ENCODE results near the gene GJB2. TPM values are rescaled to one million over a fixed set of nuclear protein-coding genes. Genes with fewer than 3 reads are reported as not detected.

GJB2 gene
- total and polyA plus RNA-seq, 2 of the 8 experiments (the other 6 are each of a cell fraction or from before 2014, with no cell fraction given) = 0.20 to 0.21 TPM

GRCh38 chr13:20221772-20222171, 29.0 kb upstream of the GJB2 start:
- Histone ChIP-seq H3K9me3 (ENCODE audit: insufficient read depth in 2 of 2, low read depth in 1 of 2, low read length in 1 of 2) (no peaks in the 10 kb centered on the region), H4K20me1 (replicated peaks in 1 of 2; ENCODE audit: control insufficient read depth in 1 of 2, insufficient read depth in 2 of 2, low read length in 2 of 2) (no peaks in the 10 kb centered on the region), H3K27ac (ENCODE audit: low read depth, low read length) (no peak overlapping the region), H3K4me3 (ENCODE audit: extremely low read depth in 1 of 4, insufficient read depth in 2 of 4, low read depth in 3 of 4, low read length in 4 of 4) (no peak overlapping the region), H2BK20ac (ENCODE audit: low read length) (no peak overlapping the region), H2BK5ac (ENCODE audit: low read depth, low read length) (no peak overlapping the region), H2AFZ (ENCODE audit: low read length) (no peak overlapping the region), H3K23me2 (ENCODE audit: low read depth, low read length) (no peaks in the 10 kb centered on the region), H3K18ac (ENCODE audit: extremely low read depth, low read length) (no peak overlapping the region), H3K27me3 (replicated peaks in 1 of 4; ENCODE audit: control insufficient read depth in 3 of 4, extremely low read depth in 1 of 4, insufficient read depth in 3 of 4, low read length in 3 of 4) (peaks cover 0 to 3% (median 0%) of the 10 kb centered on the region in 4 experiments; a peak in 1 of 7 replicates), H3K79me2 (ENCODE audit: control insufficient read depth in 1 of 2, insufficient read depth in 2 of 2, low read length in 2 of 2) (no peaks in the 10 kb centered on the region), H3K9ac (replicated peaks in 1 of 4; ENCODE audit: extremely low read depth in 1 of 4, low read depth in 3 of 4, low read length in 3 of 4) (no peak overlapping the region), H4K5ac (ENCODE audit: insufficient read length, low read depth, low read length) (no peak overlapping the region), H4K91ac (replicated peaks; ENCODE audit: insufficient read length, low read length) (no peak overlapping the region), H2BK120ac (replicated peaks; ENCODE audit: low read depth, low read length) (no peak overlapping the region), H4K8ac (ENCODE audit: extremely low read depth, insufficient read depth, low read length) (no peak overlapping the region), H3K4me2 (ENCODE audit: insufficient read depth in 1 of 2, low read depth in 2 of 2, low read length in 2 of 2) (no peak overlapping the region), H3K4me1 (replicated peaks in 1 of 4; ENCODE audit: control insufficient read depth in 3 of 4, insufficient read depth in 4 of 4, low read length in 3 of 4) (no peaks in the 10 kb centered on the region), H3K4ac (replicated peaks; ENCODE audit: insufficient read length, low read depth, low read length) (no peak overlapping the region), H2BK15ac (ENCODE audit: low read length) (no peak overlapping the region), H3K79me1 (ENCODE audit: low read depth, low read length) (no peaks in the 10 kb centered on the region), H3K14ac (ENCODE audit: insufficient read length) (no peak overlapping the region), H3K23ac (ENCODE audit: insufficient read length) (no peak overlapping the region), H3K56ac (replicated peaks; ENCODE audit: insufficient read length, low read depth, low read length) (no peak overlapping the region), H2BK12ac (ENCODE audit: low read depth, low read length) (no peak overlapping the region), H3K36me3 (ENCODE audit: control insufficient read depth in 2 of 4, insufficient read depth in 4 of 4, low read length in 3 of 4) (no peaks in the 10 kb centered on the region), H2AK5ac (ENCODE audit: low read depth, low read length) (no peak overlapping the region)
- no peak for DNase-seq (ENCODE audit: low read depth in 1 of 2, low spot score in 2 of 2)
- 87% methylated on average over 6 of the region's 6 CpGs; no CpG with 5 or more reads in 1 of the 2 experiments for WGBS, 2 experiments (ENCODE audit: extremely low coverage in 1 of 2, insufficient coverage in 1 of 2, insufficient read length in 1 of 2, insufficient replicate concordance in 2 of 2, low coverage in 1 of 2, low lambda C conversion rate in 2 of 2, missing lambda C conversion rate in 1 of 2)
- CTCF ChIA-PET (ENCODE audit: partially characterized antibody) = no interaction called here
- FAIRE-seq = no peak
- POLR2A ChIA-PET (ENCODE audit: partially characterized antibody) = no interaction called here
- TF ChIP-seq SRF (IDR thresholded peaks at IDR 0.05; ENCODE audit: low read depth, low read length) (no peak), HDAC2 (IDR thresholded peaks at IDR 0.05; ENCODE audit: borderline replicate concordance in 1 of 2, low read depth in 2 of 2, low read length in 2 of 2) (no peak), POU5F1 (IDR thresholded peaks at IDR 0.05; ENCODE audit: low read depth, low read length) (no peak), ATF2 (IDR thresholded peaks at IDR 0.05; ENCODE audit: low read length) (no peak), CBX8 (IDR thresholded peaks at IDR 0.05; ENCODE audit: borderline replicate concordance, low read depth, low read length) (no peak), SIRT6 (IDR thresholded peaks at IDR 0.05; ENCODE audit: low read length) (no peak), PHF8 (conservative IDR thresholded peaks at IDR 0.05; ENCODE audit: low read depth, low read length) (no peak), SP1 (IDR thresholded peaks at IDR 0.05; ENCODE audit: low read depth, low read length) (no peak), TCF12 (IDR thresholded peaks at IDR 0.05; ENCODE audit: low read depth, low read length) (no peak), USF2 (IDR thresholded peaks at IDR 0.05; ENCODE audit: low read length) (no peak), SIN3A (conservative IDR thresholded peaks at IDR 0.05 in 1 of 2, IDR thresholded peaks at IDR 0.05 in 1 of 2; ENCODE audit: low read depth in 1 of 2, low read length in 2 of 2) (no peak), SP2 (IDR thresholded peaks at IDR 0.05; ENCODE audit: low read length) (no peak)
